Fibroblast of the conjunctiva (primary cell): ENCODE results near the gene PEX3.
"Not testable (repeated sequence)": the region's sequence is repeated elsewhere in the genome, so short reads cannot be mapped to it uniquely, and the experiment has no call there.

ENCODE experiments used
- DNase-seq: peaks from one replicate; pipeline ENCODE4 v3.0.0-alpha.2; 2010; ENCODE audit warnings: low read depth

PEX3 gene

GRCh38 chr6:143450453-143451371, at the start of gene PEX3, which contains the start of gene ADAT2:
TSS of gene PEX3 (plus strand) at chr6:143450805. CDS start at chr6:143451043, 238 bp downstream.
TSS of gene ADAT2 (minus strand) at chr6:143450695. CDS start at chr6:143450658, 37 bp downstream.
- peak; percentile 87 for DNase-seq

- DNase-seq = no peak
Observed at GRCh38 chr6:143401068-143401446, 49.5 kb upstream of the PEX3 start.

GRCh38 chr6:143401636-143402370, 48.8 kb upstream of the PEX3 start:
- no peak for DNase-seq

- no peak for DNase-seq
Observed at GRCh38 chr6:143402721-143403336, 47.8 kb upstream of the PEX3 start.

- no peak for DNase-seq
Observed at GRCh38 chr6:143405373-143406154, 45.0 kb upstream of the PEX3 start.

GRCh38 chr6:143406673-143407072, 43.9 kb upstream of the PEX3 start:
- DNase-seq = no peak

- no peak for DNase-seq
Observed at GRCh38 chr6:143408151-143408786, 42.3 kb upstream of the PEX3 start.

- DNase-seq = no peak
Observed at GRCh38 chr6:143408787-143409162, 41.8 kb upstream of the PEX3 start.

GRCh38 chr6:143410859-143411270, 39.7 kb upstream of the PEX3 start:
- no peak for DNase-seq

- DNase-seq = no peak
Observed at GRCh38 chr6:143414769-143415168, 35.8 kb upstream of the PEX3 start.

- no peak for DNase-seq
Observed at GRCh38 chr6:143419526-143419925, 31.1 kb upstream of the PEX3 start.

GRCh38 chr6:143426026-143426425, 24.6 kb upstream of the PEX3 start:
- no peak for DNase-seq

GRCh38 chr6:143427109-143427817, 23.3 kb upstream of the PEX3 start:
- peak; percentile 87 for DNase-seq

GRCh38 chr6:143429970-143430369, 20.6 kb upstream of the PEX3 start:
- no peak for DNase-seq

GRCh38 chr6:143431226-143431625, 19.4 kb upstream of the PEX3 start:
- no peak for DNase-seq

- DNase-seq = no peak
Observed at GRCh38 chr6:143432588-143432987, 18.0 kb upstream of the PEX3 start.

GRCh38 chr6:143441010-143441409, 9.6 kb upstream of the PEX3 start:
- DNase-seq = no peak

GRCh38 chr6:143441680-143442545, 8.7 kb upstream of the PEX3 start:
- peak; percentile 17 for DNase-seq

- no peak for DNase-seq
Observed at GRCh38 chr6:143443096-143443495, 7.5 kb upstream of the PEX3 start.

- not testable (repeated sequence) for DNase-seq
Observed at GRCh38 chr6:143447865-143448264, 2.7 kb upstream of the PEX3 start.
